Prostate gland (tissue), 2 donors: ENCODE measurements around the gene DDX19B. TPM values are rescaled to one million over a fixed set of nuclear protein-coding genes. Genes with fewer than 3 reads are reported as not detected.
"Not testable (repeated sequence)": the region's sequence is repeated elsewhere in the genome, so short reads cannot be mapped to it uniquely, and the experiment has no call there.

Experiments used
- DNase-seq: peaks from one replicate; pipeline ENCODE4 v3.0.0-alpha.2; 2019; ENCODE audit warnings: low spot score
- H3K27ac ChIP-seq, 2 donors: fragments of 200-600 bp; sonication (generic); 2 replicates each; pipeline ENCODE4 v1.5.1; 2017 to 2019
- H3K27me3 ChIP-seq: fragments of 200-600 bp; sonication (generic); replicated peaks from 2 replicates; pipeline ENCODE4 v1.5.1; 2019; ENCODE audit not compliant: insufficient read depth
- H3K36me3 ChIP-seq, 2 donors: fragments of 200-600 bp; sonication (generic); 1 replicate in 1 of 2; 2 replicates in 1 of 2; pipeline versions ENCODE4 v1.5.1 to v1.8.1; 2017 to 2019
- H3K4me1 ChIP-seq: fragments of 200-600 bp; sonication (generic); replicated peaks from 2 replicates; pipeline ENCODE4 v1.5.1; 2019
- H3K4me3 ChIP-seq, 2 donors: fragments of 200-600 bp; sonication (generic); 2 replicates each; pipeline ENCODE4 v1.5.1; 2017 to 2019
- H3K9me3 ChIP-seq: fragments of 200-600 bp; sonication (generic); 2 replicates; pipeline ENCODE4 v1.5.1; 2017
- POLR2A ChIP-seq: fragments of 450-650 bp; IDR thresholded peaks from one replicate; pipeline ENCODE4 v1.6.1; 2016; ENCODE audit warnings: antibody characterized with exemption, mild to moderate bottlenecking
- POLR2AphosphoS5 ChIP-seq: sonication (generic); formaldehyde crosslinking; IDR thresholded peaks from one replicate; pipeline ENCODE4 v1.6.1; 2017; ENCODE audit warnings: antibody characterized with exemption
- WGBS: methylation state at CpG from one replicate; pipeline ENCODE4 v1.1.5; 2018; 5-methylcytosine and 5-hydroxymethylcytosine counted together
- intact Hi-C: fragments of 100-400 bp; cut with DNase I; formaldehyde crosslinking; loops from one replicate; pipeline ENCODE4 v1.14.2; 2022
- total RNA-seq, 2 donors: library from RNA; depleted of rRNA; stranded (reverse); fragments of >200 nt; gene quantifications; one replicate each; pipeline ENCODE4 v1.1.0, GENCODE V29; 2016
- TF ChIP-seq, protein P1 (sequence below), 4 experiments: fragments of 200-600 bp in 2 of 4; fragments of 450-650 bp in 2 of 4; sonication (generic) in 2 of 4; IDR thresholded peaks; 1 replicate in 3 of 4; 2 replicates in 1 of 4; pipeline ENCODE4 v1.5.1; 2016 to 2019; ENCODE audit warnings: antibody characterized with exemption in 4 of 4, mild to moderate bottlenecking in 2 of 4, moderate library complexity in 2 of 4

Gene DDX19B
- total RNA-seq, 2 donors from 2014 or later: 27.4 to 37.0 TPM

DNA sequence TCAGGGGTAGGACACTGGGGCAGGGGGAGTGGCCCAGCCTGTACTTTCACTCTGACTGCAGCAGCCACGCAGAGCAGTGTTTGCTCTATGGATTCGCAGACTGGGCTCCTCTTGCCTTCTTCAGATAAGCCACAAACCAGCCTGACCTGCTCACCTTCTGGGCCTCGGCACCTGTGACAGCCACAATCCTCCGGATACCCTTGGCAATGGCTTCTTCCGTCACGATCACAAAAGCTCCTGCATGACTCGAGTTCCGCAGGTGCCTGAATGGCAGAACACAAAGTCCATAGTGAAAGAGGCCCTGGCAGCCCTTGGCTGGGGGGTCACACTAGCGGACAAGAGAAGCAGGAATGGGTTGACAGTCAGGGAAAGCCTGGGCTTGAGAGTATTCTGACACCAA, 43.4 kb upstream of the DDX19B start:
- Histone ChIP-seq H3K9me3 (no peaks in the 10 kb centered on the region), H3K4me3 (no peak overlapping the region), H3K4me1 (no peaks in the 10 kb centered on the region), H3K36me3 (peaks cover 10 to 25% of the 10 kb centered on the region in 2 donors), H3K27ac (no peak overlapping the region), H3K27me3 (no peaks in the 10 kb centered on the region)
- no peak for TF ChIP-seq POLR2A
- TF ChIP-seq POLR2AphosphoS5: no peak
- TF ChIP-seq, protein P1, sequence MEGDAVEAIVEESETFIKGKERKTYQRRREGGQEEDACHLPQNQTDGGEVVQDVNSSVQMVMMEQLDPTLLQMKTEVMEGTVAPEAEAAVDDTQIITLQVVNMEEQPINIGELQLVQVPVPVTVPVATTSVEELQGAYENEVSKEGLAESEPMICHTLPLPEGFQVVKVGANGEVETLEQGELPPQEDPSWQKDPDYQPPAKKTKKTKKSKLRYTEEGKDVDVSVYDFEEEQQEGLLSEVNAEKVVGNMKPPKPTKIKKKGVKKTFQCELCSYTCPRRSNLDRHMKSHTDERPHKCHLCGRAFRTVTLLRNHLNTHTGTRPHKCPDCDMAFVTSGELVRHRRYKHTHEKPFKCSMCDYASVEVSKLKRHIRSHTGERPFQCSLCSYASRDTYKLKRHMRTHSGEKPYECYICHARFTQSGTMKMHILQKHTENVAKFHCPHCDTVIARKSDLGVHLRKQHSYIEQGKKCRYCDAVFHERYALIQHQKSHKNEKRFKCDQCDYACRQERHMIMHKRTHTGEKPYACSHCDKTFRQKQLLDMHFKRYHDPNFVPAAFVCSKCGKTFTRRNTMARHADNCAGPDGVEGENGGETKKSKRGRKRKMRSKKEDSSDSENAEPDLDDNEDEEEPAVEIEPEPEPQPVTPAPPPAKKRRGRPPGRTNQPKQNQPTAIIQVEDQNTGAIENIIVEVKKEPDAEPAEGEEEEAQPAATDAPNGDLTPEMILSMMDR (IDR thresholded peaks at IDR 0.05): no peak
- 90% methylated on average over 9 of the region's 9 CpGs for WGBS
- intact Hi-C loops: no loop called here
- DNase-seq: no peak

DNA sequence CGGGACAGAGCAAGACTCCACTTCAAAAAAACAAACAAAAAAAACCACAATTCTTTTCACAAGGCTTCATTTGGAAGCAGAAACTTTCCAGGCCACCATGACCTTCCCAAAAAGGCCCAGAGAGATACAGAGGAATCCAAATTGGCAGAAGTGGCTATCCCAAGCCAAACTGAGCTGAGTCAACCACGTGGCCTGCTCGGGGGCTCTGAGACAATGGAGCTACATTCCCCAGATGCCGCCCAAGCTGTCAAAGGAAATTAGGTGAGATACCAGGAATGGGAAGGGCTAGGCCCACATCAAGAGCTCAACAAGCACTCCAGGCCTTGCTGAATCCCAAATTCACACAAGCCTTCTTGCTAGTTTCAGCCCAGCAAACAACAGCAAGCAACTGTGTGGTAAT, 41.6 kb upstream of the DDX19B start:
- no peaks in the 10 kb centered on the region for H3K4me1 ChIP-seq
- intact Hi-C loops: no loop called here
- no peak overlapping the region for H3K27ac ChIP-seq
- DNase-seq: no peak
- H3K36me3 ChIP-seq: peaks cover 17 to 34% of the 10 kb centered on the region in 2 donors
- H3K4me3 ChIP-seq: no peak overlapping the region
- no peak for TF ChIP-seq POLR2AphosphoS5
- no peak for TF ChIP-seq POLR2A
- TF ChIP-seq, protein P1 (IDR thresholded peaks at IDR 0.05): no peak
- no peaks in the 10 kb centered on the region for H3K27me3 ChIP-seq
- 68% methylated on average over 4 of the region's 4 CpGs for WGBS
- no peaks in the 10 kb centered on the region for H3K9me3 ChIP-seq

DNA sequence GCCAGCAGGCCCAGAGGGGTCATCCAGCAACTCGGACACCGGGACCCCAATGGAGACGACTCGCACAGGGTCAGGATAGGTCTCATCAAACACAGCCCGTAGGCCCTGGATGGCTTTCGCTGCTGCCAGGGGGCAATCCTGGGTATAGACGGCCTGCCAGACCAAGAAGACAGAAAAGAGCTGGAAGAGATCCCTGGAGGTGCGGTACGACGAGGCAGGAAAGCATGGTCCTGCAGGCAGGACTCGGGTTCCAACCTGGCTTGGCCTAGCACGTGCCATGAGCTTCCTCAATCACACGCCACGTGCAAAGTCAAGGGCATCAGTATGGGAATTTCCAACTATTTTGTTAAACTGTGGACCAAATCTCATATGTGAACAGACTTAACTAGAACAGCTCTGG, 40.9 kb upstream of the DDX19B start:
- Histone ChIP-seq H3K4me3 (no peak overlapping the region), H3K4me1 (no peaks in the 10 kb centered on the region), H3K36me3 (peaks cover 18 to 37% of the 10 kb centered on the region in 2 donors), H3K27ac (no peak overlapping the region), H3K27me3 (no peaks in the 10 kb centered on the region), H3K9me3 (no peaks in the 10 kb centered on the region)
- TF ChIP-seq POLR2AphosphoS5 (no peak), POLR2A (no peak)
- TF ChIP-seq, protein P1 (IDR thresholded peaks at IDR 0.05): no peak
- intact Hi-C loops: no loop called here
- DNase-seq: no peak
- 93% methylated on average over 14 of the region's 14 CpGs for WGBS

DNA sequence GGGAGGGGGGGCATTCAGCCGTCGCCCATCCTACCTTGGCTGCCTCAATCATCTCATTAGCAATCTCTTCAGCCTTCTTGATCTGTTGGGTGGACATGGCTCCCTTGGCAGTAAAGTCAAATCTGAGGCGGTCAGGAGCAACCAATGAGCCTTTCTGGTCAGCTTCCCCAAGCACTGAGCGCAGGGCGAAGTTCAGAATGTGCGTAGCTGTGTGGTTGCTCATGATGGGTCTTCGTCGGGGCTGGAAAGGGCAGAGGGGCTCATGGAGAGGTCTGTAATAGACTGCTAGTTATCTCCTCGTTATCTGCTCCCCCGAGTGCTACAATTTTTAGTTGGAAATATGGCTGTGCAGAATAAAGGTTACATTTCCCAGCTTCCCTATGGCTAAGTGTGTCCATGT, 40.0 kb upstream of the DDX19B start:
- peaks cover 18 to 31% of the 10 kb centered on the region in 2 donors for H3K36me3 ChIP-seq
- TF ChIP-seq, protein P1 (IDR thresholded peaks at IDR 0.05): no peak
- TF ChIP-seq POLR2A: no peak
- TF ChIP-seq POLR2AphosphoS5: no peak
- H3K4me3 ChIP-seq: no peak overlapping the region
- H3K4me1 ChIP-seq: no peaks in the 10 kb centered on the region
- no peak for DNase-seq
- WGBS: 96% methylated on average over 10 of the region's 10 CpGs
- H3K27me3 ChIP-seq: no peaks in the 10 kb centered on the region
- intact Hi-C loops: no loop called here
- no peaks in the 10 kb centered on the region for H3K9me3 ChIP-seq
- H3K27ac ChIP-seq: no peak overlapping the region

DNA sequence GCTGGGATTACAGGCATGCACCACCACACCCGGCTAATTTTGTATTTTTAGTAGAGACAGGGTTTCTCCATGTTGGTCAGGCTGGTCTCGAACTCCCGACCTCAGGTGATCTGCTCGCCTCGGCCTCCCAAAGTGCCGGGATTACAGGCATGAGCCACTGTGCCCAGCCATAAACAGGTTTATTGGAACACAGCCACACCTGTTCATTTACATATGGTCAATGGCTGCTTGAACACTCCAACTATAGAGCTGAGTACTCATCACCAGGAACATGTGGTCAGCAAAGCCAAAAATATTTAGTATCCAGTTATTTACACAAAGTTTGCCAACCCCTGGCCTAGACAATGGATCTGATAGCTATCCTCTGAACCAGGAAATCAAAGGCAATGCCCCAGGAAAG, 39.1 kb upstream of the DDX19B start:
- WGBS: 79% methylated on average over 6 of the region's 6 CpGs
- DNase-seq: not testable (repeated sequence)
- peaks cover 24 to 33% of the 10 kb centered on the region in 2 donors for H3K36me3 ChIP-seq

More for the DNA sequence above, 39.1 kb upstream of the DDX19B start:
- H3K9me3 ChIP-seq, H3K27me3 ChIP-seq, H3K4me1 ChIP-seq, H3K27ac ChIP-seq, intact Hi-C loops, H3K4me3 ChIP-seq: not testable (repeated sequence)
